Right renal cortex interstitium (tissue), 3 donors: ENCODE results near the gene PPP1R10. TPM values are rescaled to one million over a fixed set of nuclear protein-coding genes. Genes with fewer than 3 reads are reported as not detected.

ENCODE experiments used
- DNase-seq, 3 donors: peaks; one replicate each; pipeline ENCODE4 v3.0.0-alpha.2; 2013; ENCODE audit warnings: low read depth in 3 of 3, low spot score in 2 of 3
- polyA plus RNA-seq, 3 donors: library from polyadenylated mRNA; unstranded; fragments of 120-200 nt; gene quantifications; one replicate each; pipeline ENCODE4 v1.2.1, GENCODE V29; 2013; ENCODE audit not compliant: insufficient read length in 3 of 3

The PPP1R10 gene
- polyA plus RNA-seq, 3 donors, result 48.0 to 51.6 (median 48.1) TPM

DNA sequence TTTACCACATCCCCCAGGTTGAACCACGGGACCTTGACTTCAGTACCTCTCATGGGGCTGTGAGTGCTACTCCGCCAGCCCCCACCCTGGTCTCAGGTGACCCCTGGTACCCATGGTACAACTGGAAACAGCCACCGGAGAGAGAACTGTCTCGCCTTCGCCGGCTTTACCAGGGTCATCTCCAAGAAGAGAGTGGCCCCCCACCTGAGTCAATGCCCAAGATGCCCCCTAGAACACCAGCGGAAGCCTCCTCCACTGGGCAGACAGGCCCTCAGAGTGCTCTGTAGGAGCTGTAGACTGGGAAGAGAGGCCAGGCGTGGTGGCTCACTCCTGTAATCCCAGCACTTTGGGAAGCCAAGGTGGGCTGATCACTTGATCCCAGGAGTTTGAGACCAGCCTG, 8.5 kb upstream of the PPP1R10 start:
- no peak for DNase-seq

DNA sequence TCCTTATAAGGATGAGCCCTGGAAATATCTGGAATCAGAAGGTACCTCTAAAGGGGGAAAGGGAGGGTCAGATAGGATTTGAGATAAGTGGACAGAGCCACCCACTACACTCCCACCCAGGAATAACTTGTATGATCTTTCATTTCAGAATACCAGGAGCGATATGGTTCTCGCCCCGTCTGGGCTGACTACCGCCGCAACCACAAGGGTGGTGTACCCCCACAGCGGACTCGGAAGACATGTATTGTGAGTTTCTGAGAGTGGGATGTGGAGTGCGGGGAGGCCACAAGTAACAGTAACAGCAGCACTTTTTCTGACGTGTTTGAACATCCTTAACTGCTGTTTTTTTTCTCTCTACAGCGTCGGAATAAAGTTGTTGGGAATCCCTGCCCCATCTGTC, 2.5 kb upstream of the PPP1R10 start:
- no peak for DNase-seq

DNA sequence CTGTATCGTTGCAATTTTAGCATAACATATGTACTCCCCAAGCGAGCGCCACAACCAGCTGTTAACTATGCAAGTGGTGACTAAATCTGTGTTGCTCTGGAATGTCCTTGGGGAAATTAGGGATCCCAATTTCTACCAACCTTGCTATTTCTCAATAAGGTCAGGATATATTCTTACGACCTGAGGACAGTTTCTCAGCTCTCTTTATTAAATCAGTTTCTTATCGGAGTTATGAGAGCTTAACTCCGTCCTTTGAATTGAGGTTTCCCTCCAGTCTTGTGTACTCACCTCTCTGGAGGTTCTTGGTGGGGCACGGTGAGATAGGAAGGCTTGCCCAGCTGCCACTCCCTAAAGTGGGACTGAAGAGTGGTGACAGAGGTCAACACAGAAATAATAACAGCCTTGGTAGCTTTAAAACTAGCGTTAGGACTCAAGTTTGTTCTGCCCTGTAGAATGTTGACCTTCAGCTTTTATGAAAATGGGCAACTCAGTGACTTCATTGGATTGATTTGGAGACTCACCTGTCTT, 1.3 kb upstream of the PPP1R10 start:
- DNase-seq, result no peak

DNA sequence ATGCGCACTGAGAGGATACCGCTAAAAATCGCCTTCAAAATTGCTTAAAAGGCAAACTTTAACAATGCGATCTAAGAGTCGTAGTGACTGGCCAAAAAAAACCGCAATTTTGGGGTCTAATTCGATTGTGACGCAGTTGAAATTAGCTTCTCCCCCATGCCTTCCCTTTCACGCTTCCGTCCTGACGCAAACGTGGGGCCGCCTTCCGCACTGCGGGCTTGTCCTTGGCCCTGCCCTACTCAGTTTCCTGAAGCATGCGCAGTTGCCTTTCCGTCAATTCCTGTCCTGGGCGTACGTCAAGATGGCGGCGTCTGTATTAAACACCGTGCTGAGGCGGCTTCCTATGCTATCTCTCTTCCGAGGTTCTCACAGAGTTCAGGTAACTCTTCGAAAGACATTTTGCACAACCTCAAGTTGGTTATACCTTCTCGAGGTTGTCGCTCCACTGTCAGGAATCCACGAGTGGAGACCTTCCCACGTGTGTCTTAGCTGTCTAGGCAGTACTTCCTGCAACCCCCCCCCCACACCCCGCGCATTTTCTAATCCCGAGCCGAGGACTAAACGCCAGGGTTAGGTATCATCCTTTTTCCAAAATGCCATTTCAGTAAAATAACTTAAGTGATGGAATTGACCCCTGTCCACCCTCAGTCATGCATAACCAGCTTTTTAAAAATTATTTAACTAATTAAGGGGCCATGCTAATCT, 674 bp upstream of the PPP1R10 start, which contains the start of gene MRPS18B:
MRPS18B (plus strand) TSS at position 276 of the 705 bp plus-strand sequence; CDS start at position 302, 26 bp downstream.
- peak; percentile 99 to 100 (median 100) for DNase-seq

GRCh38 chr6:30615958-30616810, 859 bp downstream of the PPP1R10 start:
- no peak for DNase-seq

- DNase-seq, result peak in 1 of 3 donors; percentile 69
These were observed 1.7 kb downstream of the PPP1R10 start for GRCh38 chr6:30615219-30615957.

- DNase-seq, result peak; percentile 93 to 97 (median 97)
These were observed 2.2 kb downstream of the PPP1R10 start for GRCh38 chr6:30614843-30615218.

GRCh38 chr6:30614044-30614842, 2.8 kb downstream of the PPP1R10 start:
- no peak for DNase-seq

GRCh38 chr6:30613251-30614043, 3.6 kb downstream of the PPP1R10 start:
- DNase-seq, result no peak

- no peak for DNase-seq
These were observed 4.3 kb downstream of the PPP1R10 start for GRCh38 chr6:30612687-30613248.

DNA sequence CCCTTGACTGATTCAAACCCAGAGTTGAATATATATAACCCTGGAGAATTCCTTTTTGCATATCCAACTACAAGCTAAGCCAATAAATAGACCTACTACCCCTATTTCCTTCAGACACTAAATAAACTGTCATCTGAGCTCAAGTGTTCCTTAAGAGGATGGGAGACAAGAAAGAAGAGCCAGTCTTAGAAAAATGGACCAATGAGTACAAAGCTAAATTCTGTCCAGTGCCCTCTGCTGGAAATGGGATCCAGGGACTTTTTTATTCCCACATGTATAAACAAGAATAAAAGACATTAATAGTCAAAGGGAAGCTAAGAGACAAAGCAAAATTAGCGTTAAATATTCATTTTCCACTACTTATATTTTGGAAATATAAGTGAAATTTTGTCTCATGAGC, 4.8 kb downstream of the PPP1R10 start:
- no peak for DNase-seq

GRCh38 chr6:30611856-30612194, 5.2 kb downstream of the PPP1R10 start:
- DNase-seq, result no peak

GRCh38 chr6:30611150-30611855, 5.7 kb downstream of the PPP1R10 start:
- no peak for DNase-seq

DNA sequence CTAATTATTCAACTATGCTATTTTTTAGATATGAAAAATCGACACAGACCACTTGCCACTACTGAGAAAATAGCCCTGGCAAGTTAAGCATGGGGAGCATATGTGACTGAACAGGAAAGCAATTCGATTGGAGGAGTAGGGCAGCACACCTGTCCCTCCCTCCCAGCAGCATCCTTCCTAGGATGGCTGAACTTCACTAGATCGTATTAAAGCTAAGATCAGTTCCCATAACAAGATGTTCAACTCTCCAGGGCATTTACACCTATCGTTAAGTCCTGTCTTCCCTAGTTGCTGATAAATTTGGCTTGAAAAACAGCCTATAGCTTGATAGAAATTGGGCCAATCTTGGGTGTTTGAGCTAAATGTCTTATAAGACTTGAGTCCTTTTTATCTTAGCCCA, 7.0 kb downstream of the PPP1R10 start:
- no peak for DNase-seq

DNA sequence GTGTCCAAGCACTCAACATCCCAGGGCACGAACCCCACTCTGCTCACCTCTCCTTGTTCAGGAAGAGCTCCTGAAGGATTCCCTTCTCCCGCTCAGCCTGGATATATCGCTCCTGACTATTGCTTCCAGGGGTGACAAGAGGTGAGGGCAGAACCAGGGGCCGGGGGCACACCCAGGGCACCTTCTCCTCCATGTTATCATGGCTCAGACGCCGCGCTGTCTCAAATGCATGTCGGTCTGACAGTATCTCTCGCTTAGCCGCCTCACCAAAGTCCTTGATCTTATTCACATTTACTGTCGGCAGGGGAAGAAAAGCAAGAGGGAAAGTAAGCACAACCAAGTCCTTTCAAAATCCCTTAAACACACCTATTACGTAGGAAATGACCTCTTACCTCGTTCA, 13.1 kb downstream of the PPP1R10 start:
- DNase-seq, result no peak

DNA sequence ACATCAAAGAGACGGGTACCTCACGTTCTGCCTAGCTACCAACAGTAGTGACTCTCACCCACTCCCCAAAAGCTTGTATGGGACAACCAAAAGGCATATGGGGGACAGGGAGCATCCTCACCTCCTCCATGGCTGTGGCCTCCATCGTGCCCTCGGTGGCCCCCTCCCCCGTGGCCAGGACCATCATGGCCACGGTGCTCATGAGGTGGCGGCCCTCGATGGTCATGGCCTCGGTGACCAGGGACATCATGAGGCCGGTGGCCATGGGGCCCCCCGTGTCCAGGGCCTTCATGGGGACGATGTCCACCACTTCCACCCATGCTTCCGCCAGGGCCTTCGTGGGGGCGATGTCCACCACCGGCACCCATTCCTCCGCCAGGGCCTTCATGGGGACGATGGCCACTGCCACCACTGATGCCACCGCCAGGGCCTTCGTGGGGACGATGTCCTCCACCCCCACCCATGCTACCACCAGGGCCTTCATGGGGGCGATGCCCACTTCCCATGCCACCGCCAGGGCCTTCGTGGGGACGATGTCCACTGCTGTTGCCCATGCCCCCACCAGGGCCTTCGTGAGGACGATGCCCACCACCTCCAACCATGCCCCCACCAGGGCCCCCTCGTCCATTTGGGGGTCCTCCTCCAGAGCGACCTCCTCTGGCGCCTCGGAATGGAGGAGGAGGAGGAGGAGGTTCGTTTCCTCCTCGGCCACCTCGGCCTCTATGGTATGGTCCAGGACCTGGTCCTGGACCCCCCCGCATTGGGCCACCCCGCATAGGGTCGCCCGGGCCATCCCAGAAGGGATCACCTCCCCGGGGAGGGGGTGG, 15.0 kb downstream of the PPP1R10 start:
- no peak for DNase-seq

DNA sequence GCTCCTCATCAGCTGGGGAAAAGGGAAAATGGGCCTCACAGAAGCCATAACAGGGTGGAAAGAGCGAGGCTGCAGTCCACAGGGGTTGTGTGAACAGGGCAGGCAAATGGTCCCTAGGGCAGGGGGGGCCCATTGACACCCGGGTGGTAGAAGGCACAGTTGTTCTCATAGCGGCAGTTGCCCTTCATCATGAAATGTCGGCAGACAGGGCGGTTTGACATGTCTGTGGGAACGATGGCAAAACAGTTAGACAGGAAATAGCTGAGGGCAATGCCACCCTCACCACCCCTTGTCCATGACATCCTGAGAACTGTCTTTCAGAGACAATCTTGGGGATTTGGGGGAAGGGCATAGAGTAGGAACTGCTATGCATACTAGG, 15.6 kb downstream of the PPP1R10 start:
- DNase-seq, result no peak
